ENCODE results near the gene UFSP2. TPM values are rescaled to one million over a fixed set of nuclear protein-coding genes. Genes with fewer than 3 reads are reported as not detected.

Gene UFSP2
- total and polyA plus RNA-seq, 8 donors: 10.1 to 23.4 (median 19.3) TPM

- intact Hi-C loops (cut with DNase I): no loop called here
- ATAC-seq (no peak), DNase-seq (no peak), FAIRE-seq (no peak)
- Histone ChIP-seq H3K4me1 (peaks cover 9 to 13% (median 10%) of the 10 kb centered on the region in 3 donors), H3K4me3 (no peak overlapping the region), H3K9me3 (no peaks in the 10 kb centered on the region), H3K27ac (no peak overlapping the region), H3K36me3 (no peaks in the 10 kb centered on the region), H3K27me3 (no peaks in the 10 kb centered on the region)
- 57 to 60% methylated on average over 3 of the region's 3 CpGs for WGBS, 2 donors
- no peak for TF ChIP-seq CTCF (IDR thresholded peaks at IDR 0.05)
Measured at GRCh38 chr4:185361872-185362271, 63.9 kb downstream of the UFSP2 start.

DNA sequence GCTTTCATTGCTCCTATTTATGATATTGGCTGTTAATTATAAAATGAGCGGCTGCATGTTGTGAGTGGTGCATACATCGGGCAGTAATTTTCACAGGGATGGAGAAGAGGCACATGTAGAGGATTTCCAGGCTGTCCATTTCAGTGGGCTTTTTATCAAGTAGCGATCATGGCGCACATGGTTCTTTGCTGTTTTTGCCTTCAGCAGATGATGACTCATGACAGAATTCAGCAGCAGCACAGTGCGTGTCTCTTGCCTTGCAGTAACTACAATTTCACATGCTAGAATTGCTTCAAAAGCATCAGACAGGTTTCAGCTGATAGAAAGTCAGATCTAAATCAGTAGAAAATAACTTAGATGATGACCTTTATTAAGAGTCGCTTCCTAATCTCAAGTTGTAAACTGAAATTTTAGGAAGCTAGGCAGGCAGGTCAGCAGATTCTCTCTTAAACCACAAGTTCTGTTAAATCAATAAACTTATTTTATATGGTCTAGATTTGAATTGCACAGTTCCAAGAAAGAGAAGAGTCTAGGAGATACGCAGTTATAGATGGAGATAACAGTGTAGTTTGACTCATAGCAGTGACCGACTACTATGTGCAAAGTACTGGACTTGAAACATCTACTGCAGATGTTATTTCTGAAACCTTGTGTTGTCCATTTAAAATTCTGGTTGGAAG, 65.9 kb downstream of the UFSP2 start:
- FAIRE-seq: no peak
- no peak for TF ChIP-seq CTCF (IDR thresholded peaks at IDR 0.05)
- no peak for DNase-seq

GRCh38 chr4:185358959-185359358, 66.8 kb downstream of the UFSP2 start:
- FAIRE-seq (no peak), ATAC-seq (no peak), DNase-seq (no peak)
- no peaks in the 10 kb centered on the region for H3K27me3 ChIP-seq
- H3K27ac ChIP-seq: no peak overlapping the region
- 93 to 97% methylated on average over 4 of the region's 4 CpGs for WGBS, 2 donors
- no peak for TF ChIP-seq CTCF (IDR thresholded peaks at IDR 0.05)
- no peaks in the 10 kb centered on the region for H3K9me3 ChIP-seq
- intact Hi-C loops (cut with DNase I): no loop called here
- H3K4me3 ChIP-seq: no peak overlapping the region
- peaks cover 4 to 8% (median 7%) of the 10 kb centered on the region in 3 donors for H3K4me1 ChIP-seq
- peaks cover 0 to 6% (median 0%) of the 10 kb centered on the region in 3 donors for H3K36me3 ChIP-seq

More for the DNA sequence above, 65.9 kb downstream of the UFSP2 start:
- Histone ChIP-seq H3K4me3 (no peak overlapping the region), H3K9me3 (no peaks in the 10 kb centered on the region), H3K27me3 (no peaks in the 10 kb centered on the region), H3K36me3 (no peaks in the 10 kb centered on the region), H3K4me1 (peaks cover 9 to 13% (median 10%) of the 10 kb centered on the region in 3 donors), H3K27ac (no peak overlapping the region)
- intact Hi-C loops (cut with DNase I): no loop called here
- 96 to 97% methylated on average over 8 of the region's 8 CpGs for WGBS, 2 donors
- no peak for ATAC-seq

- Histone ChIP-seq H3K27me3 (no peaks in the 10 kb centered on the region), H3K4me1 (peaks cover 0 to 3% (median 3%) of the 10 kb centered on the region in 3 donors), H3K27ac (no peak overlapping the region), H3K36me3 (peaks cover 0 to 6% (median 0%) of the 10 kb centered on the region in 3 donors), H3K4me3 (no peak overlapping the region), H3K9me3 (no peaks in the 10 kb centered on the region)
- FAIRE-seq (no peak), DNase-seq (no peak), ATAC-seq (no peak)
- no peak for TF ChIP-seq CTCF (IDR thresholded peaks at IDR 0.05)
- 85% methylated on average over 4 of the region's 4 CpGs for WGBS, 2 donors
- intact Hi-C loops (cut with DNase I): no loop called here
Measured at GRCh38 chr4:185358514-185358913, 67.2 kb downstream of the UFSP2 start.

- no peak for FAIRE-seq
- 73 to 83% methylated on average over 7 of the region's 7 CpGs for WGBS, 2 donors
- intact Hi-C loops (cut with DNase I): no loop called here
Measured at GRCh38 chr4:185357733-185358440, 67.9 kb downstream of the UFSP2 start.

More at GRCh38 chr4:185357733-185358440, 67.9 kb downstream of the UFSP2 start:
- no peaks in the 10 kb centered on the region for H3K4me1 ChIP-seq
- peaks cover 0 to 6% (median 0%) of the 10 kb centered on the region in 3 donors for H3K36me3 ChIP-seq
- no peak overlapping the region for H3K4me3 ChIP-seq
- H3K27ac ChIP-seq: no peak overlapping the region
- no peaks in the 10 kb centered on the region for H3K9me3 ChIP-seq
- no peaks in the 10 kb centered on the region for H3K27me3 ChIP-seq
- DNase-seq (no peak), ATAC-seq (no peak)
- no peak for TF ChIP-seq CTCF (IDR thresholded peaks at IDR 0.05)
